GM12892 (cell line): ENCODE measurements around the gene FRMPD4.

Experiments
- POLR2A ChIP-seq: IDR thresholded peaks from 2 replicates; pipeline ENCODE4 v1.6.1; 2011; ENCODE audit warnings: low read depth, low read length, control low read depth
- POLR2AphosphoS5 ChIP-seq: IDR thresholded peaks from 2 replicates; pipeline ENCODE4 v1.6.1; 2011; ENCODE audit warnings: low read depth, low read length, control low read depth

GRCh38 chrX:12314651-12315050 is 176.4 kb downstream of the FRMPD4 start:
- no peak for TF ChIP-seq POLR2AphosphoS5
- no peak for TF ChIP-seq POLR2A
